DMS79 (cell line): ENCODE data around the gene PMPCA.
"Not testable (repeated sequence)": the region's sequence is repeated elsewhere in the genome, so short reads cannot be mapped to it uniquely, and the experiment has no call there.

Experiments used
- DNase-seq: peaks from one replicate; lab custom pipeline; 2025; lab: John Stamatoyannopoulos, UW

Gene PMPCA

DNA sequence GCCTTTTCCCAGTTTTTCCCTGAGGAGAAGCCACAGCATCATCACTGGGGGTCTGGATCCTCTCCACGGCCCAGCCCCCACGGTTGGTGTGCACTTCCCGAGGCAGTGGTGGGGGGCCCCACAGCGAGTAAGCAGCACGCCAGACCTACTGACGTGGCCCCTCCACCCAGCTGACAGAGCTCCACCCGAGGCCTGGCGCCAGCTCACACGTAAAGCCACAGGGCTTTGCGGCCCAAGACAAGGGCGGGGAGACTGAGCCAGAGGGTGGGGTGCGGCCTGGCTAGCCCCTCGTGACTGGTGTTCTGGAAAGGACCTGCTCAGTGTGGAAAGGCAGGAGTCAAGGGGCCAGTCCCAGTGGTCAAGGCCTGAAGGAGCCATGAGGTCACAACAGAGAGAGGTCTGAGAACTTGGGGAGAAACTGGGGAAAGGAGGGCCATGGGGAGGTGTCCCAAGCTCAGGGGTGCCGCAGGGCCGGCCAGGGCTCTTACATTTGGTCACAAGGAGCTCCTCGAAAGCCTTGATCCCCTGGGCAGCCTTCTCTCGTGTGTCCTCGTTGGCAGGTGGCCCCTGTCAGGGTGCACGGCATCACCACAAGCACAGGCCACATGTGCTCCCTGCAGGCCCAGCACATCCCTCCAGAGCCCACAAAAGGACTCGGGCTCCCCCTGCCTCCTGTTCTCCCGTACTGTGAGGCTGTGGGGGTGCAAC lies 16.0 kb upstream of the PMPCA start:
- DNase-seq, result no peak

DNA sequence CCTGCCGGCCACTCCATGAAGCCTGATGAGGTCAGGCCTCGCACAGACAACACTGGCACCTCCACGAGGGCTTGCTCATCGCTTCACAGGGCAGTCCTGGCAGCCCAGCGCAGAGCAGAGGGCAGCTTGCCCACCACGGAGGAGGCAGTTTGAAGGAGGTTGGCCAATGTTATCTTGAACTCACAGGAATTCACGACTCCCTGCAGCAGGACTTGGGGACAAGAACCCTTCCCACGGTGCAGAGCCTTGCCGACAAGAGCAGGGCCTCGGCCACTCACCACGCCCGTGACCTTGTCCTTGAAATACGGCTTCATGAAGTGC lies 15.5 kb upstream of the PMPCA start:
- DNase-seq, result no peak

DNA sequence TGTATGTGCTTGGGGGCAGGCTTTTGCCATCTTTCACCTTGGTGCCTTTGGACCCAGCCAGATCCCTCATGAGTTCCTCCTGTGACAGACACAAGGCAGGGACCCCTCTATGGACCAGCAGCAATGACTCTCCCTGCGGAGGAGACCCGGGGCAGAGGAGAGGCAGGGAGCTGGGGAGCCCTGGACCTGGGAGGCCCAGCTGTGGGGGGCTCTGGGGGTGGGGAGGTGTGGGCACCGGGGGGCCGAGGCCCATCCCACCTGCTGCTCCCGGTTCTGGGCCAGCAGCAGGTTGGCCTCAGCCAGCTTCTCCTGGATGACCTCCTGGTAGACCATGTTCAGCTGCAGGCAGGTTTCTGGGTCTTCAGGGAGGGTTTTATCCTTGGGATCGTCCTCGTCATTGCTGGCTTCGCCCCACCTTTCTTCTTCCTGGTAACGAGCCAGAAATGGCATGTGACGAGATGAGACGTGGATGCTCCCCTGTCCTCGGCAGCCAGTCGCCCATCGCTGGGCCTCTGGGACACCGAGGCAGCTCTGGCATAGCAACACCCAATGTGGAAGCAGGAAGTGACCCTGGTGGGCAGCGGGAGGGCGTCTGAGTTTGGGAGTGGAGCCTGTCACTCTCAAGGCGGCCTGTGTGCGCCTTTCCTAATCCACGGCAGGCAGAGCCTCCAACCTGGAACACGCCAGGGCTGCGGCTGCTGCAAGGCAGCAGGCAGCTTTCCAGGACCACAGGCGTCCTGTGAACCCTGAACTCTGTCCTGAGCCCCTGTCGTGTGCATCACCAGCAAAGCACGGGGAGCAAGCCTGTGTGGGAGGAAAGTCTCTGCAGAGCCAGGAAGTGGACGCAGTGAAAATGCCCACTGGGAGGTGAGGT lies 14.9 kb upstream of the PMPCA start:
- no peak for DNase-seq

DNA sequence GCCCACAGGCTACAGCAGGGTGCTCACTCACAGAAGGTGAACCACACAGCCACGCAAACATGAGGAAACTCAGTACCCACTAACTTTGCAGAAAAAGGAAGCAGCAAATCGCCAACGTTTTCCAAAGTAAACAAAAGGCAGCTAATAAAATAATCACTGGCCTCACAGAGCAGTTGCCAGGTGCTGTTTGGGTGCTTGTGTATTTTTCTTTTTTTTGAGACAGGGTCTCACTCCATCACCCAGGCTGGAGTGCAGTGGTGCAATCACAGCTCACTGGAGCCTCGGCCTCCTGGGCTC lies 14.3 kb upstream of the PMPCA start:
- no peak for DNase-seq

DNA sequence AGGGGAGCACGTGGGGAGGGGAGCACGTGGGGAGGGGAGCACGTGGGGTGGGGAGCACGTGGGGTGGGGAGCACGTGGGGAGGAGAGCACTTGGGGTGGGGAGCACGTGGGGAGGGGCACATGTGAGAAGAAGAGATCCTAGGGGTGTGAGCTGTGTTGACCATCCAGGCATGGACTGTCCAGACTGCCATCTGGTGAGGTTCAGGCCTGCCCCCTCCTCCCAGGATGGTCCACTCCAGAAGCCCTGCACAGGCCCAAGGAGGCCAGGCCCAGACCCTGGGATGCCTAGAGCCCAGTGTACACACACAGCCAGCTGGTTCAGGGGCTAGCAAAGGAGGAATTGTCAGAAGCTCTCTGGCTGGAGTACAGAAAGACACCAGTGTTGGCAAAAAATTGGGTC lies 12.8 kb upstream of the PMPCA start:
- DNase-seq, result no peak

DNA sequence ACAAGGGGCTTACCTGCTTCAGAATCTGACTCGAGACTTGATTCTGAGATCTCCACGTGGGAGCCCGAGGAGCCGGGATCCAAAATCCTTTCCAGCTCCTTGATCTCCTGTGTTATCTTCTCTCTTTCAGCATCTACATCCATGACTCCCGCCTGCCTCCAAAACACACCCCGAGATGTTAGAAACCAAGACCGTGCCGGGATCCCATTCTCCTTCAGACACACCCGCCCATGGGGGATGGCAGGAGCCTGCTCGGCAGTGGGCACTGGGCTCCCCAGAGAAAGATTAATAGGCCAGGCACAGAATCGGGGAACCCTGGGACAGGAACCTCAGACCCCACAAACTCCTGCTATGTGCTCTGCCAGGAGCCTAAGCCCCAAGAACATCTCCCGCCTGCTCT lies 12.2 kb upstream of the PMPCA start:
- no peak for DNase-seq

DNA sequence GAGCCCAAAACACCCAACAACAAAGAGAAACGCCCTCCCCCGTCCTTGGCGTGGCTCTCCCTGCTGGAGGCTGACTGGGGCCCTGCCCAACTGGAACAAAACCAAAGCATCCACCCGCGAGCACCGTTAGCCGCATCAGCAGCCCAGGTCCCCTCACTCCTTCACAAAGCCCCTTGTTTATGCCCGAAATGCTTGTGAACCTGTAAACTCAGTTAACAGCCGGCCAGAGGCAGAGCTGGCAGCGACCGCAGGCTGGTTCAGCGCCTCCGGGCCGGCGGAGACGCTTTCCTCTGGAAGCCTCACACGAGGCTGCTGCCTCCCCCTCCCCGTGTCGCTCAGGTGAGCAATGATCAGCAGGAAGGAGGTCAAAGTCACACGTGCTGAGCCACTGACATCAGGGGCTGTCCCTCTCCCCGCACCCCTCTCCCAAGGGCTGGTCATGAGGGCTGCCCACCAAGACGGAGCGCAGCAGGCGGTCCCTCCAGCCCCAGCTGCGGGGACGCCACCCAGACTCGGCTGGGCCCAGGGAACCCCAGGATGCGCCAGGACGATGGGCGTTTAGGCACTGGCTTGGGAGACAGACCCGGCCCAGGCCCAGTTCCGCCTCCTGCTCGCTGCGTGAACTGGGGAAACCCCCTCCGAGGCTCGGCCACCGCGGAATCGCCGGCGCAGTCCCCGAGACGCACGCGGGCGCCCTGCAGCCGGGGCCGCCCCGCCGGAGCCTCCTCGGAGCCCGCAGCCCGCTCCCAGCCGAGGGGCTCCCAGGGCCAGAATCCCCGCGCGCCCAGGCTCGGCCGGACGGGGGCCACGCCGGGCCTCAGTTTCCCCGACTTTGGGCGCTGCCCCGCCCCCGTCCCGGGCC lies 11.1 kb upstream of the PMPCA start:
- no peak for DNase-seq

DNA sequence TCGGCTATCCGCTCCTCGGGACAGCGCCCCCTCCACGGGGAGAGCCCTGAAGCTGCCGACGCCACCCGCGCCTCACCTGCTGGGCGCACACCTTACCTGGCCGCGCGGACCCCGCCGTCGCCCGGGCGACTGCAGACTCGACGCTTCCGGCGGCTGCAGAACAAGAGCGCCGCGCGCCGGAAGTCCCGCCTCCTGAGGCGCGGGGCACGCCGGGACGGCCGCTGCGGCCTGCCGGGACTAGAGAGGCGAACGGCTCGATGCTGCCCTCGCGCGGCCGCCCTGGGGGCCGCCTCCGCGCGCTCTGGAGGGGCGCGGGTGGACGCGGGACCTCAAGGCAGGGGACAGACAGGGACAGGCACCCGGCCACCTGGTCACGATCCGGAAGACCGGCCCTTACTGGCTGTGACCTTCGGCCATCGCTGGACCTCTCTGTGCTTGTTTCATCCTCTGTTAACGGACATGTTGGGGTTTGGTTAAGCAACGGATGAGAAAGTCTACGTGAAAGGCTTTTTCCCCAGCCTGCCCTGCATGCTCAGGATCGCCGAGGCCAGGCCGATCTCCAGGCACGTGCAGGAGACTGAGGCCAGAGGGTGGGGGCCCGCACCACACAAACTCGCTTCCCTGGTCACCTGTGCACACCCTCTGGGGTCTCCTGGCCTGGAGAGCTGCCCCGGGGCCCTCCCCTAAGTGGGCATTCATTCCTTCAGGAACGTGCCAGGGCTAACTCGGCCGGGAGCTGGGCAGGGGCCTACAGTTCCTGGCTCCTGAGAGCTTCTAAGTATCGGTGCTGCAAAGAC lies 10.2 kb upstream of the PMPCA start, which contains the start of gene SNAPC4:
SNAPC4 (minus strand) TSS at position 133 of the 797 bp plus-strand sequence. CDS start 1,742 bp downstream, outside the sequence.
- DNase-seq, result peak; percentile 68

DNA sequence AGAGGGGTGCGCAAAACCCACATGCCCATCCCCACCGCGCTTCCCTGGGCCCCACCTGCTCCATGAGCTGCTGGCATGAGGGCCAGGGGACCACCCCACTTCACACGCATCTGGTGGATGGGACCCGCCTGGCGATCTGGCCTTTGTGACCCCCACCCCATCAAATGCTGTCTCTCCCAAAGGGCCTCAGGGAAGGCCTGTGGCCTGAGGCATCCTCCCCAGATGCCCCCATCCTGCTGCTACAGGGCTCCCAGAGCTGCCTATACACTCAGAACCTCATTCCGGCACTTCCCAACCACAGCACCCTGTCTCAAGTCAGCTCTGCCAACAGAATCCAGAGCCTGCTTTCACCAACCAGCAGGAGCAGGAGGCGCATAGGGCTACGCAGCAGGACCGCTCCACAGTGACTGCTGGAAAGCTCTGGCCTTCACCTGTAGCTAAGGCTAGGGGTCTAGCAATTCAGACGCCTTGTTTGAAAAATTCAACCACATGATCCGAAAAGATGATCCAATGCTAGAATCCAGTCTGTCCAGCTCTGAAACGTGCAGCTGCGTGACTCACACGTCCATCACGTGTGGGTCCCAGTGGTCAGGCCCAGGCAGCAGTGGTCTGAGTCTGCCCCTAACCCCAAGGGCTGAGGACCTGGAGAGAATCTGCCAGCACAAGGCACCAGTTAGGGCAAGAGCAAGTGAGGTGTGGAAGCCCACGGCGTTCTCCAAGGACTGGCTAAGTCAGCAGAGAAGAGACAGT lies 9.1 kb upstream of the PMPCA start:
- no peak for DNase-seq

DNA sequence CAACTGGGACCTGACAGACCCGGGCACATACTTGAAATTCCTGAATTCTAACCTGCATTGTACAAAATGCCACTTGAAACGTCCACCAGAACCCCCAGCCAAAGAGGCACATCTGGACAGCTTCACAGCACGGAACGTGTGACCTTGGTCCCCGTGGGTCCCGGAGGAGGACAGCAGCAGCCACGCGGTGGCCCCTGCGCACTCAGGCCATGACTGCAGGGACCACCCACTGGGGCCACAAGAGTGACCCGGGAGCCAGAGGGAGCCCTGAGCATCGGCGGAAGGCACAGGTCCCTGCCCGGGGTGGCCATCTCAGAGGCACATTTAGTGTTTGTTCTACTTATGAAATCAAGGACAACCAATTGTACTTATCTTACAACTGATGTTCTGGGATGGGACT lies 8.4 kb upstream of the PMPCA start:
- no peak for DNase-seq

DNA sequence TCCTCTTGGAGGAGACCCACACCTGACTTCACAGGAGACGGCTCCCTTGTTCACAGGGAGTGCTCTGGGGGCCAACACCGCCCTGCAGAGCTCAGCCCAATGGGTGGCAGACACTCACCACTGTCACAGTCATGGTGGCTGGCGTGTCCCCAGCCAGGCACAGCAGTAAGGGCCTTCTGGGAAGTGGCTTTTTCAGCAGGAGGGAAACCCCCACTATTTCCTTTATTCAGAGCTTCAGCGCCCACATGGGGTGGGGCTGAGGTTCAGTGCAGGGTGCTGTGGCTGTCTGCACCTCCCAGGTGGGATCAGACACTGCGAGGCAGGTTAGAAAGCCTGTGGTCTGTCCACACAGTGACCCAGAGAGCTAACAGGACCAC lies 6.9 kb upstream of the PMPCA start:
- DNase-seq, result no peak

DNA sequence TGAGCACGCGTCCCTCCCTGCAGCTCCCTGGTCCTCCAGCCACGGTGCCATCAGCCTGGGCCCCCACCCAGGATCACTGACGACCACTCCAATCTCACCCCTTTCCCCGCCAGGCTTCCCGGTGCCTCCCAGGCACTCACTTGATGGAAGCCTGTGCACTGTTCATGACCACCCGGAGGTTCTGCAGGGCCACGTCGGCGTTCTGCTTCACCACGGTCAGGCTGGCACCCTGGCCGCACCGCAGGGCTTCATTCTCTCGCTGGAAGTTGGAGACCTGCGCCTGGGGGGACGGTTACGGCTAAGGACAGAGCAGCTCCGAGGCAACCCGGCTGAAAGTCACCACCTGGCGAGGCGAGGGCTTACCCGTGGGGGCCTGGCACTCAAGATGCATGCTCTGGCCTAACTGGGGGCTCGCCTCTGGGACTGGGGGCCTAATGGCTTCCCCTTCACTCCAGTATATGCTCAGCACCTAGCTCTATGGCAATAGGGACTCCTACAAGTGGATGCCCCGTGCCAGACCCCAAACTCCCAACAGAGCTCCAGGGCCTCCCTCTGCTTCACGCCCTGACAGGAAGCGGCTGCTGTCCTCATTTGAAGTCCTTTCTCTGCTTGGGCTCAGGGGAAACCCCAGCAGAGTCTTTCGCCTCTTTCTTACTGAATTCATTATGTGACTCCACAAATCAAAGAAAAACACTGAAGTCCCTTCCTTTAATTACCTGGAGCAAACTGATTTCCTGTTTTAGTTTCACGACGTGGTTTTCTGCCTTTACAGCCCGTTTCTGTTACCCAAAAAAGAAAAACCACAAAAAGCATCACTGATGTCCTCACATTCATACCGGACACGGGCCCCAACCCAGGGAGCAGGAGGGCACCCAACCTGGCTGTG lies 6.3 kb upstream of the PMPCA start:
- no peak for DNase-seq

DNA sequence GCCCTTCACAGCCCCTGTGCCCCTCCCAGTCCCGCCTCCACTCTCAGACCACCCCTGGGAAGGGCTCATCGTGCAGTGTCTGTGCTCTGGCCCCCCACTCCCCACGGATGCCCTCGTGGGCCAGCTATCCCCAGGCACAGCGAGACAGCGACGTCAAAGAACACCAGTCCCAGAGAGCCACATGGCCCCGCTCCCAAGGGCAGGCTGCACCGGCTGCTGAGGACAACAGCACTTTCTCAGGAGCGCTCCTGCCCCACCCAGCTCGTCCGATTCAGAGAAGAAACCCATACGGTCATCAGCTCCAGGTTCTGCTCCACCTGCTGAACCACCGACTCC lies 5.7 kb upstream of the PMPCA start:
- DNase-seq, result no peak

DNA sequence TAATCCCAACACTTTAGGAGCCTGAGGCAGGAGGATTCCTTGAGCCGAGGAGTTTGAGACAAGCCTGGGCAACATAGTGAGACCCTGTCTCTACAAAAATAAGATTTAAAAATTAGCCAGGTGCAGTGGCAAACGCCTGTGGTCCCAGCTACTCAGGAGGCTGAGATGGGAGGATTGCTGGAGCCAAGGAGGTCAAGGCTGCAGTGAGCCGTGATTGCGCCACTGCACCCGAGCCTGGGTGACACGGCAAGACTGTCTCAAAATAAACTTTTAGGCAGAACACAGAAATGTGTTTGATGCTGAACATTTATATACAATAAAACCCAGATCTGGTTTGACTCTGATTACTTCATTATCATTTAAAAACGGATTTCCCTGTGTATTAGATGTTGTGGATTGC lies 5.0 kb upstream of the PMPCA start:
- DNase-seq, result no peak

DNA sequence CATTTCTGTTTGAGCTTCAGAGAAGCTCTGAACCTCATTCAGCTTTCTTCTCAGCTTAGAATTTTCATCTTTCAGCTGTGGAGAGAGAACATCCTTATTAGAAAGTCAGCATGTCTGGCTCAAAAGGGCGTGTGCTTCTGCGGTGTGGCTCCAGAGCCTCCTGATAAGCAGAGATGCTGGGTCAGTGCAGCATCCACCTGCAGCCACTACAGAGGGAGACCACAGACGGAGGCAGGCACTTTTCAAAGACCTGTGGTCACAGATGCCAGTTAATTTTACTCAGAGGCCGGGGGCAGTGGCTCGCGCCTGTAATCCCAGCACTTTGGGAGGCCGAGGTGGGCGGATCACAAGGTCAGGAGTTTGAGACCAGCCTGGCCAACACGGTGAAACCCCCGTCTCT lies 4.6 kb upstream of the PMPCA start:
- not testable (repeated sequence) for DNase-seq

DNA sequence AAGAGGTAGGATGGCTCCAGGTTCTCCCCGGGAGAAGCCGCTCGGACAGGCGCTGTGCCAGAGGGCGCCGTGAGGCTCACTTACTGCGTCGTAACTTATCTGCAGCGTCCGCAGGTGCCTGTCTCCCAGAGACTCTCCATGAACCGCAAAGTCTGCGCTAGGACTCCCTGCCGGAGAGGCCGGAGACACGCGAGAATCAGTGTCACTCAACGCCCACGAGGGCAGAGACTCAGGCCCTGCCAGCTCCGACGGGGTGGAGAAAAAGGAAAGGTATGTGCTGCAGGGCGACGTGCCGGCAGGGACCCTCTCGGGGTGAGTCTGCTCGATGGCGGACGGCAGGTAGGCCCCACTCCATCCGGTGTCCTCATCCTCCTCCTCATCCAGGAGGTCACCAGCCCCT lies 3.4 kb upstream of the PMPCA start:
- not testable (repeated sequence) for DNase-seq

DNA sequence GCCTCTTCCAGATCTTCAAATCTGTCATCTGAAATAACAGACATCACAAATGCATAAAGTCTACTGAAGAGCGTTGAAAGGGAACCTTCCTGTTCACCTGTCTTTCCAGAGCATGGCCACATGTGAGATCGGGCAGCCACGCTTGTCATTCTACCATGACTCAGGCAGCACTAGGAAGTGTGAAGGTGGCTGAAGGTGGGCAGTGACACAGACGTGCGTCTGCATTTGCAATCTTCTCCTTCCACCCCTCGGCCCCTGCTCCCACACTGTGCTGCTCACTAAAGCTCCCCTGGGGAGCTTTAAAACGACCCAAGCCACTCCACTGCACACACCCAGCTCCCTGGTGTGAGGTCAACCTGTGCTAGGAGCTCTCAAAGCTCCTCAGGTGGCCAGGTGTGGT lies 2.5 kb upstream of the PMPCA start:
- DNase-seq, result no peak

DNA sequence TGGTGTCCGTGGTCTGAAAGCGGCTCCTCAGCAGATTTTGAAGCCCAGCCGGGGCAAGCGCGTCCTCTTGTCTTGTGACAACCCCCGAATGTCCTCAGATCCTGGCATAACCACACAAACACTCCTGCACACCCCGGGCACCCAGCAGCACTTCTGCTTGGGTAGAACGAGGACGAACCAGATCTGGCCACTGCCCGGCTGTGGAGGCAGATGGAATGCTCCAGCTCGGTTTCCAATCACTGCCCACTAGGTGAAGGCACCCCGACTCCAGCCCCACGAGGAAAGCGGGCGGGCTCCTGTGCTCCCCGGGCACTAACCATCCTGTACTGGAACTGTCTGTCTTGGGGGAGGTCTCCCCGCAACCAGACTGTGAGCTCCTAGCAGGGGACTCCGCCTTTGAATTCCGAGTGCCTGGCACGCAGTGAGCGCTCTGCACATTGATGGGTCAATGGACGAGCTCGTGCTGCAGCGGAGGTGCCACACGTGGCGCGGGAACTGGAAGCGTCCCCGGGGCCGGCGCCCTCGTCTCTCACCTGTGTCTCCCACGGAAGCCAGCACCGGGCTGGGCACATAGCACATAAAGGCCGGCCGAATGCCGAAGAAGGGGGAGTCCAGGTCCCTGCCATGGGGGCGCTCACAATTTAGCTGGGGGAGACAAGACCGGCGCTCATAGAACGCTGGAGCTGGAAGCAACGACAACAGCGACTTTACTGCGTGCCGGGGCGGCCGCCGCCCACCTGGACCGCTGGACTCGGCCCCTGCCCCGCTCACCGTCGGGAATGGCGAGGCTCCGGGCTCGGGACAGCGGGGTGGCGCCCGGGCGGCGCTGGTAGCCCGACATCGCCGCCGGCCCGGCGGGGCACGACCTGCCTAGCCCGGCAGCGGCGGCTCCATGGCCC lies 652 bp upstream of the PMPCA start:
- DNase-seq, result no peak

DNA sequence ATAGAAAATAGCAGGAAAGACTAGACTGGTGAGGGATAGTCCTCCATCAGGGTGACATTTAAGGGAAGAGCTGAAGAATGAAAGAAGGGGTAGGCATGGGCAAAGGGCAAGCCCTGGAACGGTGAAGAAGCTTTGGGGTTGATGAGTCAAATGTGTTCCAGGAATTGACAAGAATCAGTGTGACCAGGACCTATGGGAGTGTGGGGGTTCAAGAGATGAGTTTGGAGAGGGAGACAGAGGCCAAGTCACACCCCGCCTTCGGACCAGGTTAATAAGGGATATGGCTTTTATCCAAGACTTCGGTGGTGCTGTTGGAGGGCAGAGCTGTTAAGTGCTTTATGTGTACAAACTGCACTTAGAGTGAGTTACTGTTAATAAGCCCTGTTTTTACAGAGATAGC lies 920 bp downstream of the PMPCA start:
- DNase-seq, result no peak
